H1 (cell line): ENCODE measurements around the gene C2orf72. TPM values are rescaled to one million over a fixed set of nuclear protein-coding genes. Genes with fewer than 3 reads are reported as not detected.

ENCODE experiments used
- CBX5 ChIP-seq: fragments of 300-800, 300-1000 bp; sonication (generic); IDR thresholded peaks from 2 replicates; pipeline ENCODE4 v1.7.1; 2016; ENCODE audit warnings: antibody characterized with exemption, low read length, low read depth
- CHD2 ChIP-seq: IDR thresholded peaks from 2 replicates; pipeline ENCODE4 v1.6.1; 2012; ENCODE audit warnings: low read length, improper control_type of control experiment
- YY1 ChIP-seq: IDR thresholded peaks from 2 replicates; pipeline ENCODE4 v1.6.1; 2011; ENCODE audit warnings: low read depth, mild to moderate bottlenecking, low read length
- polyA plus RNA-seq, 7 experiments: library from polyadenylated mRNA; depleted of rRNA in 3 of 7; stranded (reverse) in 5 of 7; unstranded in 2 of 7; fragments of >200 nt in 5 of 7; fragments of 200-250 nt in 2 of 7; gene quantifications; 1 replicate in 5 of 7; 2 replicates in 1 of 7; 4 replicates in 1 of 7; pipeline versions ENCODE4 v1.2.1 to v1.2.3, GENCODE V29; 2011 to 2013; ENCODE audit warnings: missing spikeins in 2 of 7, mixed read lengths in 2 of 7
- total RNA-seq: library from RNA; stranded (reverse); fragmentation: NEBNext Ultra II Directional; extraction: Animal tissue kit (Norgen Biotek cat#: 25700); gene quantifications from 2 replicates; pipeline ENCODE4 v1.2.1, GENCODE V29; 2021

The C2orf72 gene
- total and polyA plus RNA-seq, 2 of the 8 experiments (the other 6 are each of a cell fraction or from before 2014, with no cell fraction given), result 1.1 to 1.7 TPM

DNA sequence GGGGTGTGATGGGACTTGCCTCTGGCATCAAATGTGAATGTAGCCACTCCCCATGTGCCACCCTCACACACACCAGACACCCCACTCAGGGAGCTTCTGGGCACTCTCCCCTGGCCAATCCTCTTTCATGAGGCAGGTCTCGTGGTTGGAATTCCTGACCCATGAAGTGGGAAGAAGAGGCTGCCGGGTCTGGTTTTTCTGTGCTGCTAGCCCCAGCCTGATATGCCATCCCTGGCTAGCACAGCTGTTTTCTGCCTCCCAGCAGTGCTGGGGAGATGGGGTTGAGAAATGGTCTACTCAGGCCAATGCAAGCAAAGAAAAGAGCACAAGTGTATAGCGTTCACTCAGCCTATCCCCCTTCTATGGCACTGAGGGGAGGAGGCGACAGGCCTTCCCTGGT, 1.2 kb upstream of the C2orf72 start (continued):
- TF ChIP-seq CBX5, result no peak
- TF ChIP-seq YY1, result no peak
- no peak for TF ChIP-seq CHD2
